Stimulated activated CD8-positive, alpha-beta memory T cell treated with anti-CD3 and anti-CD28 coated beads, Interleukin-2, amount 100 ng/mL, for 1 hour (primary cell): ENCODE data around the gene PRKAR2B.
"Not testable (repeated sequence)": the region's sequence is repeated elsewhere in the genome, so short reads cannot be mapped to it uniquely, and the experiment has no call there.

ENCODE experiments used
- DNase-seq, 2 donors: peaks; one replicate each; pipeline ENCODE4 v3.0.0-alpha.2; 2020; ENCODE audit warnings: low read depth in 2 of 2

The PRKAR2B gene

GRCh38 chr7:107118109-107118900 lies 73.8 kb downstream of the PRKAR2B start:
- DNase-seq = no peak

GRCh38 chr7:107119376-107120105 lies 75.0 kb downstream of the PRKAR2B start:
- no peak for DNase-seq

DNA sequence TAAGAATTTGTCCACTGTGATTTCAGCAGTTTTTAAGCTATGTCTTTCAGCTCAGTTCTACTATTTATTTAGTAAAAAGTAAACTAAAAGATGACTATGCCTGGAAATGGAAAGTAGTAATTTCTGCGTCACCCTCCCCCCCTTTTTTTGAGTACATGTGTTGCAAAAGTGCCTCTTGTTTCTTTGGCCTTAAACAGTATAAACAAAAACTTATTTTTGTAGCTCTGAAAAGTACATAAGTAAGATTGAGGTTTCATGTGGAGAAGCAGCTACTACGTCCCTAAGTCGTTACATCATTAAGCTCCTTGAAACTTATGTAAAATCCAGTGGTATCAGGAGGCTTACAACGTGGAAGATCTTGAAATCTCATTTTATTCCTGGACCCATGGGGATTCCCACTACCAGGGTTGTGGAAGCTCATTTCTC lies 78.0 kb downstream of the PRKAR2B start:
- DNase-seq = no peak

DNA sequence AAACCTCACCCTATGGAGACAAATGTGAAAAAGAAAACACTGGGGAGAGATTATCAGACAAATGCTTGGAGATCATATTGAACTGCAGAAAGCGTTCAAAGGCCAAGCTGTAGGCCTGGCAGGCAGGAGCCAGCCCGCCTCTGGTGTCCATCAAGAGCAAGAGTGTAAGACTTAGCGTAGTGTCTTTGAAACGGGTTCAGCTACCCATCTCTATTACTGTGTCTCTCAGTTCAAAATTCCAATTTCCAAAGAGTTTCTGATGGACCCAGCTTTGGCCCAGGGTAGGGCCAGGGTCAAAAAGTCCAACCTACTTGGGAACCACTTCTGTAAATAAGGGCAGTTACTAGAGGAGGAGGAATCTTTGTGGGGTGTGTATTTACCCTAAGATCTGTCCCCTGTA lies 78.9 kb downstream of the PRKAR2B start:
- no peak for DNase-seq

DNA sequence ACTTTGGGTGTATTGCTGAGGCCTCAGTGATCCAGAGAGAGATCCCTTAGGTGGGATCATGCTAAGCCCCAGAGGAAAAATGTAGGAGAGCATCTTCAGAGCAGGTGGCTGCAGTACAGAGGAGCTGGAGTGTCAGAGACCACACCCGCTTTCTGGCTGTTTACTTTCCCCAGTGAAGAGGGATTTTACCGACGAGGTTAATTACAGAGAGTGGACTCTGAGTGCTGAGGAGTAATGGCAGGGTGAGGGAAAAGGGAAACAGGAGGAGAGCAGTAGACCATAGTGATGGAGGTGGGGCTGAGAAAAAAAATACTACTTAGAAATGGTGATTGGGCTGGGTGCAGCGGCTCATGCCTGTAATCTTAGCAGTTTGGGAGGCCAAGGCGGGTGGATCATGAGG lies 81.0 kb downstream of the PRKAR2B start:
- DNase-seq = no peak

DNA sequence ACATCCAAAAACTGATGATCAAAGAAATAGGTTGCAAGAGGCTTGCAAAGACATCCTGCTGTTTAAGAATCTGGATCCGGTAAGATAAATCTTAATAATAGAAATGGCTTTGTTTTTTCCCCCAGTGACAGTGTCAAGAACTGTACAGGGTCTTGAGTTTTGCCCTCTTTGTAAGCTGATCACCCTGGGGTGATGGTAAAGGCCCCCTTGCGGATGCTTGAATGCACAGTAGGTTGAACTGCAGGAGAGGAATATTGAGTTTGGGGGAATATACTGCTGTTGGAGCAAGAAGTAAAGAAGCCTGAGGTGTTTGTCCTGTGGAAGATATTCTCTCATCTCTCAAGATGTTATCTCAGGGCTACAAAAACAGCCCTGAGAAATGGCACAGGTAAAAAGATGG lies 83.7 kb downstream of the PRKAR2B start:
- DNase-seq = no peak

GRCh38 chr7:107128748-107129147 lies 84.2 kb downstream of the PRKAR2B start:
- DNase-seq = no peak

GRCh38 chr7:107130487-107131220 lies 86.1 kb downstream of the PRKAR2B start:
- DNase-seq = no peak

DNA sequence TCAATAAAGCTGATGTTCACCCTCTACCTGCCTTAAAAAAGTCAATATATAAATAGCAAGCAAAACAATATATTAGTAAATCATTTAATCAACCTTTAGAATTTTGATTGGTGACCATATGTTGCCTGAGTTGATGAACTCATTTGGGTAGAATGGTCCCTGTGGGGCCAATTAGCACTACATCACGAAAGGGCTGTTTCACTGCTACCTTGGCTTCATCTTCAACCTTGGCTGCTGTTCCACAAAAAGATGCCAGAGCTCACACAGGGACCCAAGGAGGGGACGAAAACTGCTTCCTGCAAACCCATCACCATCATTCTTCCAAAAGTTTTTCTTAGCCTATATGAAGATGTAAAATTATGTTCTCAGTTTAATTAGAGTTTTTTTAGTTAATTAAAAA lies 88.9 kb downstream of the PRKAR2B start:
- DNase-seq = no peak

GRCh38 chr7:107138696-107139420 lies 94.4 kb downstream of the PRKAR2B start:
- no peak for DNase-seq

DNA sequence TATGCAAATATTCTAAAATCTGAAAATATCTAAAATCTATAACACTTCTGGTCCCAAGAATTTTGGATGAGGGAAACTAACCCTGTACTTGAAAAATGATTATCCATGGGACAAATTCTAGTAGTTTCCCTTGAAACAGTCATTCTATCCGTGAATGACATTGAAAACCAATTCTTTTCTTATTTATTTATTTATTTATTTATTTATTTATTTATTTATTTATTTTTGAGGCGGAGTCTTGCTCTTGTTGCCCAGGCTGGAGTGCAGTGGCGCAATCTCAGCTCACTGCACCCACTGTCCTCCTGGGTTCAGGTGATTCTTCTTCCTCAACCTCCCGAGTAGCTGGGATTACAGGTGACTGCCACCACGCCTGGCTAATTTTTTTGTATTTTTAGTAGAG lies 99.4 kb downstream of the PRKAR2B start:
- DNase-seq = not testable (repeated sequence)

DNA sequence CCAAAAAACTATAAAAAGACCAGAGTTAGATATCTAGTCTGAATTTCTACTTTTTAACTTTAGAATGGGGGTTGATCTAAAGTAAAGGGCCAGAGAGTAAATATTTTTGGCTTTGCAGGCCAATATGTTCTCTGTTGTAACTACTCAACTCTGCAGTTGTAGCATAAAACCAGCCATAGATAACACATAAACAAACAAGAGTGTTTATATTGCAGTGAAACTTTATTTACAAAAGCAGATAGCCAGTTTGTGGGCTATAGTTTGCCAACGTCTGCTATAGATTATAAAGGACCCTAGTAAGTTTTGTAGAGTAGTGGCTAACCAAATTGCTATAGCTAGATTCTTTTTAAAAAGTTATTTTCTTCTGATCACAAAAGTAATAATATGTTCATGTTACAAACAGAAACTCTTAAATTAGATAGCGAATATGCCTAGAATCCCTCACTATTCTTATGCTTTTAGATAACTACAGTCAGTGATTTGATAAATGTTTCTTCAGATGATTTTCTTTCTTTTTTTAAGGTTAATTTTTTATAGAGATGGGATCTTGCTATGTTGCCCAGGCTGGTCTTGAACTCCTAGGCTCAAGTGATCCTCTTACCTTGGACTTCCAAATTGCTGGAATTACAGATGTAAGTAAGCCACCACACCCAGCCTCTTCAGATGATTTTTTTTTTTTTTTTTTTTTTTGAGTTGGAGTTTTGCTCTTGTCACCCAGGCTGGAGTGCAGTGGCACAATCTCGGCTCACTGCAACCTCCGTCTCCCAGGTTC lies 100.7 kb downstream of the PRKAR2B start:
- DNase-seq = no peak

- DNase-seq = no peak
These were observed 103.2 kb downstream of the PRKAR2B start for GRCh38 chr7:107147464-107148393.

GRCh38 chr7:107148721-107149120 lies 104.2 kb downstream of the PRKAR2B start:
- no peak for DNase-seq

- no peak for DNase-seq
These were observed 105.4 kb downstream of the PRKAR2B start for GRCh38 chr7:107149863-107150262.

DNA sequence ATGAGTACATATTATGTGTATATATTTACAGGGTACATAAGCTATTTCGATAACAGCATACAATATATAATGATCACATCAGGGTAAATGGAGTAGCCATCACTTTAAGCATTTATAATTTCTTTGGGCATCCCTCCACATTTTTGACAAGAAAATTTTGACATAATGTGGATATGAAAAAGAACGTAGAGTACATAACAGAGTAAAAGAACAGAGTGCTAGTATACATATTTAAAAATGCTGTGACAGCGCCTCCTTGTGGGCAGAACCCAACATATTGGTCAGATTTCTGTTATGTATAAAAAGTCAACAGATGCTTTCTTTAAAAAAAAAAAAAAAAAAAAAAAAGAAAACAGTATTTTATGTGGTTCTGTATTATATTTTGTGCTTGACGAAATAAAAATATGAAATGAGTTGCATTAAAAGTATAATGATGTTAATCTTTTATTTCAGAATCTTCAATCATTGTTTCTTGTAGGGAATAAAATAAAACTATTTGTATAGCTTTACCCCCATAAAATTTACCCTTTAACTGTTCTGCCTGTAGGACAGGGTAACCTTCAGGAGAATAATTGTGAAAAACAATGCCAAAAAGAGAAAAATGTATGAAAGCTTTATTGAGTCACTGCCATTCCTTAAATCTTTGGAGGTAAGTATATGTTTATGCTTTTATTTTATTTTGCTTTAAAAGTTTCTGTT lies 106.0 kb downstream of the PRKAR2B start:
- DNase-seq = peak; percentile 54 to 59

DNA sequence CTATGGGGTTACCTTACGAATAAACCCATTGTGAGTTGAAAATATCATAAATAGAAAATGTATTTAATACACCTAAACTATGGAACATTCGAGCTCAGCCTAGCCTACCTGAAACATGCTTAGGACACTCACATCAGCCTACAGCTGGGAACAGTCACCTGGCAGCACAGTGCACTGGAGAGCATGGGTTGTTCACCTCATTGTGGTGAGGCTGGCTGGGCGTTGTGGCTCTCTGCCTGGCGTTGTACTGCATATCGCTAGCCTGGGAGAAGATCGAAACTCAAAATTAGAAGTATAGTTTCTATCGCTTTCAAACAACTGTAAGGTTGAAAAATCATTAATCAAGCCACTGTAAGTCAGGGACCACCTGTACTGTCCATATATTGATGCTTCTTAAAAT lies 107.0 kb downstream of the PRKAR2B start:
- DNase-seq = no peak

DNA sequence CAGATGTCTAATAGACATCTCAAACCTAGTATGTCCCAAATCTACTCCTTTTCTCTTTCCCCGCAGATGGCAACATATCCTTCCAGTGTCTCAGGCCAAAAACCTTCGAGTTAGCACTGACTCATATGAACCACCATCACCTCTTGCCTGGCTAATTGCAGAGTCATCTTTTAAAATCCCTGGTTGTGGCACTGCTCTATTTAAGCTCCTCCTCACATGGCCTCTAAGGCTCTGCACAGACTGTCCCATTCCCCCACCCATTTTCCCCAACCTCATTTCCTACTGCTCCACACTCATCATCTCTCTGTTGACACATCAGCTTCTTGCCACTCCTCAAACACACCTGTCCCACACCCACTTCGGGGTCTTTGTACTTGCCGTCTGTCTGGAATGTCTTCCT lies 107.5 kb downstream of the PRKAR2B start:
- DNase-seq = no peak

- DNase-seq = no peak
These were observed 110.3 kb downstream of the PRKAR2B start for GRCh38 chr7:107154826-107155225.
